ENCODE data around the gene TNS3.

Gene TNS3

GRCh38 chr7:47496666-47497065, 85.2 kb downstream of the TNS3 start:
- H3K9me3 Mint-ChIP-seq (ENCODE audit: low read depth): no peaks in the 10 kb centered on the region
- no peak overlapping the region for H3K27ac Mint-ChIP-seq
- H3K36me3 Mint-ChIP-seq: no peaks in the 10 kb centered on the region
- H3K4me3 Mint-ChIP-seq: no peak overlapping the region
- no peaks in the 10 kb centered on the region for H3K4me1 Mint-ChIP-seq (ENCODE audit: low read depth)
- H3K27me3 Mint-ChIP-seq: peaks cover 3% of the 10 kb centered on the region

GRCh38 chr7:47496056-47496665, 85.8 kb downstream of the TNS3 start:
- peaks cover 3% of the 10 kb centered on the region for H3K27me3 Mint-ChIP-seq
- H3K27ac Mint-ChIP-seq: no peak overlapping the region
- no peaks in the 10 kb centered on the region for H3K4me1 Mint-ChIP-seq (ENCODE audit: low read depth)
- no peaks in the 10 kb centered on the region for H3K9me3 Mint-ChIP-seq (ENCODE audit: low read depth)
- no peak overlapping the region for H3K4me3 Mint-ChIP-seq
- no peaks in the 10 kb centered on the region for H3K36me3 Mint-ChIP-seq

- Mint-ChIP-seq H3K36me3 (no peaks in the 10 kb centered on the region), H3K4me1 (ENCODE audit: low read depth) (no peaks in the 10 kb centered on the region), H3K4me3 (no peak overlapping the region), H3K27me3 (peaks cover 3% of the 10 kb centered on the region), H3K9me3 (ENCODE audit: low read depth) (no peaks in the 10 kb centered on the region), H3K27ac (no peak overlapping the region)
Observed at GRCh38 chr7:47493976-47494911, 87.7 kb downstream of the TNS3 start.

- Mint-ChIP-seq H3K27me3 (peaks cover 3% of the 10 kb centered on the region), H3K9me3 (ENCODE audit: low read depth) (no peaks in the 10 kb centered on the region), H3K27ac (no peak overlapping the region), H3K4me3 (no peak overlapping the region), H3K4me1 (ENCODE audit: low read depth) (no peaks in the 10 kb centered on the region), H3K36me3 (no peaks in the 10 kb centered on the region)
Observed at GRCh38 chr7:47492716-47493325, 89.1 kb downstream of the TNS3 start.

- no peak overlapping the region for H3K4me3 Mint-ChIP-seq
- H3K27ac Mint-ChIP-seq: no peak overlapping the region
- H3K27me3 Mint-ChIP-seq: peaks cover 3% of the 10 kb centered on the region
- H3K9me3 Mint-ChIP-seq (ENCODE audit: low read depth): no peaks in the 10 kb centered on the region
- no peaks in the 10 kb centered on the region for H3K36me3 Mint-ChIP-seq
- no peaks in the 10 kb centered on the region for H3K4me1 Mint-ChIP-seq (ENCODE audit: low read depth)
Observed at GRCh38 chr7:47490501-47491265, 91.2 kb downstream of the TNS3 start.

- Mint-ChIP-seq H3K9me3 (ENCODE audit: low read depth) (no peaks in the 10 kb centered on the region), H3K27me3 (peaks cover 3% of the 10 kb centered on the region), H3K36me3 (no peaks in the 10 kb centered on the region)
Observed at GRCh38 chr7:47489624-47490023, 92.3 kb downstream of the TNS3 start.

GRCh38 chr7:47488969-47489342, 93.0 kb downstream of the TNS3 start:
- H3K27ac Mint-ChIP-seq: no peak overlapping the region
- peaks cover 3% of the 10 kb centered on the region for H3K27me3 Mint-ChIP-seq
- H3K36me3 Mint-ChIP-seq: no peaks in the 10 kb centered on the region
- no peaks in the 10 kb centered on the region for H3K4me1 Mint-ChIP-seq (ENCODE audit: low read depth)
- H3K4me3 Mint-ChIP-seq: no peak overlapping the region
- H3K9me3 Mint-ChIP-seq (ENCODE audit: low read depth): no peaks in the 10 kb centered on the region

More at GRCh38 chr7:47489624-47490023, 92.3 kb downstream of the TNS3 start:
- no peak overlapping the region for H3K27ac Mint-ChIP-seq
- H3K4me1 Mint-ChIP-seq (ENCODE audit: low read depth): no peaks in the 10 kb centered on the region
- H3K4me3 Mint-ChIP-seq: no peak overlapping the region

- Mint-ChIP-seq H3K27me3 (peaks cover 3% of the 10 kb centered on the region), H3K36me3 (no peaks in the 10 kb centered on the region), H3K9me3 (ENCODE audit: low read depth) (no peaks in the 10 kb centered on the region), H3K27ac (no peak overlapping the region), H3K4me1 (ENCODE audit: low read depth) (no peaks in the 10 kb centered on the region), H3K4me3 (no peak overlapping the region)
Observed at GRCh38 chr7:47488201-47488968, 93.5 kb downstream of the TNS3 start.

- H3K9me3 Mint-ChIP-seq (ENCODE audit: low read depth): no peaks in the 10 kb centered on the region
- no peak overlapping the region for H3K27ac Mint-ChIP-seq
Observed at GRCh38 chr7:47485640-47486435, 96.1 kb downstream of the TNS3 start.

GRCh38 chr7:47484923-47485639, 96.8 kb downstream of the TNS3 start:
- Mint-ChIP-seq H3K9me3 (ENCODE audit: low read depth) (no peaks in the 10 kb centered on the region), H3K27me3 (no peaks in the 10 kb centered on the region), H3K27ac (no peak overlapping the region), H3K4me3 (no peak overlapping the region), H3K4me1 (ENCODE audit: low read depth) (peaks cover 8% of the 10 kb centered on the region), H3K36me3 (no peaks in the 10 kb centered on the region)

More at GRCh38 chr7:47485640-47486435, 96.1 kb downstream of the TNS3 start:
- no peaks in the 10 kb centered on the region for H3K27me3 Mint-ChIP-seq
- H3K4me3 Mint-ChIP-seq: no peak overlapping the region
- no peaks in the 10 kb centered on the region for H3K36me3 Mint-ChIP-seq
- H3K4me1 Mint-ChIP-seq (ENCODE audit: low read depth): peaks cover 8% of the 10 kb centered on the region

GRCh38 chr7:47484457-47484856, 97.5 kb downstream of the TNS3 start:
- Mint-ChIP-seq H3K9me3 (ENCODE audit: low read depth) (no peaks in the 10 kb centered on the region), H3K4me3 (no peak overlapping the region), H3K4me1 (ENCODE audit: low read depth) (peaks cover 8% of the 10 kb centered on the region), H3K27me3 (no peaks in the 10 kb centered on the region), H3K27ac (no peak overlapping the region), H3K36me3 (no peaks in the 10 kb centered on the region)

GRCh38 chr7:47483604-47484273, 98.2 kb downstream of the TNS3 start:
- Mint-ChIP-seq H3K27me3 (no peaks in the 10 kb centered on the region), H3K27ac (no peak overlapping the region), H3K4me1 (ENCODE audit: low read depth) (peaks cover 8% of the 10 kb centered on the region)

More at GRCh38 chr7:47483604-47484273, 98.2 kb downstream of the TNS3 start:
- no peak overlapping the region for H3K4me3 Mint-ChIP-seq
- no peaks in the 10 kb centered on the region for H3K36me3 Mint-ChIP-seq
- no peaks in the 10 kb centered on the region for H3K9me3 Mint-ChIP-seq (ENCODE audit: low read depth)

Measured in activated naive CD8-positive, alpha-beta T cell (primary cell).